ENCODE results near the gene SYNGAP1.

DNA sequence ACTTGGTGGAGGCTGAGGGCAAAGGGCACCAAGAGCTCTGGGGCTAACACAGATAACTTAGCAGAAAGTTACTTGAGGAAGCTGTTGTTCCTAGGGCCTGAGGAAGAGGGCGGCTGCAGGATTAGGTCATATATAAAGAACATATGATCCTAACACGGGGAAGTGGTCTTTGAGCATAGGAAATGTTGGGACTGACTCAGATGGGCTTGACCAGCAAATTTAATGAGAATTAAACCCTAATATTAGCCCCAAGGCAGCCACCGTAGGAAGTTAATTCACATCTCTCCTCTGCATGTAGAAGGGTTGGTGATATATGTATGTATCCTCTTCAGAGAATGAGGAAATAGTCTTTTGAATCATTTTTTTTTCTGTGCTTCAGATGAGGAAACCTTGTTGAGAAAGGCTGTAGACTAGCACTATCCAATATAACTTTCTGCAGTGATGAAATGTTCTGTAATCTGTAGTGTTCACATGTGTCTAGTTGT is 25.3 kb downstream of the SYNGAP1 start:
- TF ChIP-seq EZH2 (IDR thresholded peaks at IDR 0.05; ENCODE audit: low read depth, low read length, severe bottlenecking) (no peak), CEBPB (IDR thresholded peaks at IDR 0.05; ENCODE audit: low read depth, low read length) (no peak), RAD21 (IDR thresholded peaks at IDR 0.05 in 1 of 2, conservative IDR thresholded peaks at IDR 0.05 in 1 of 2; ENCODE audit: low read depth in 2 of 2, low read length in 2 of 2) (no peak), SP2 (IDR thresholded peaks at IDR 0.05; ENCODE audit: low read length) (no peak)
